ENCODE measurements around the gene FAXDC2. TPM values are rescaled to one million over a fixed set of nuclear protein-coding genes. Genes with fewer than 3 reads are reported as not detected.

Gene FAXDC2
- total and polyA plus RNA-seq, 2 of the 13 experiments (the other 11 are each of a cell fraction or from before 2014, with no cell fraction given): 4.7 to 58.8 TPM

- TF ChIP-seq ZNF350 (CRISPR knock-in tag; IDR thresholded peaks at IDR 0.05; ENCODE audit: borderline replicate concordance, low read depth) (peak; percentile 76), MXI1 (IDR thresholded peaks at IDR 0.05; ENCODE audit: borderline replicate concordance, low read depth, low read length) (peak; percentile 88; the same call in 1 of the 3 replicates), ZNF337 (CRISPR knock-in tag; IDR thresholded peaks at IDR 0.05; ENCODE audit: borderline replicate concordance, low read depth) (no peak), ZNF512B (CRISPR knock-in tag; IDR thresholded peaks at IDR 0.05; ENCODE audit: borderline replicate concordance) (no peak), GTF3A (CRISPR knock-in tag; conservative IDR thresholded peaks at IDR 0.05) (no peak), ZNF503 (CRISPR knock-in tag; IDR thresholded peaks at IDR 0.05) (no peak; the same call in 1 of the 2 replicates), TCF12 (IDR thresholded peaks at IDR 0.05) (no peak), TCF12 (CRISPR knock-in tag; IDR thresholded peaks at IDR 0.05) (no peak), CHD2 (IDR thresholded peaks at IDR 0.05; ENCODE audit: low read depth, low read length) (no peak), ZBTB33 (CRISPR knock-in tag; IDR thresholded peaks at IDR 0.05) (0 out of 2 replicates have a peak, but pooled peaks have one; percentile 15), HBP1 (CRISPR knock-in tag; IDR thresholded peaks at IDR 0.05; ENCODE audit: low read depth) (0 out of 2 replicates have a peak, but pooled peaks have one; percentile 28), SALL1 (CRISPR knock-in tag; IDR thresholded peaks at IDR 0.05) (peak; percentile 82), HNRNPK (IDR thresholded peaks at IDR 0.05; ENCODE audit: low read depth, low read length, poor library complexity, severe bottlenecking) (peak; percentile 83), USF2 (IDR thresholded peaks at IDR 0.05; ENCODE audit: low read depth, low read length) (no peak), USF2 (CRISPR knock-in tag; IDR thresholded peaks at IDR 0.05; ENCODE audit: borderline replicate concordance) (no peak), AKAP8 (CRISPR knock-in tag; IDR thresholded peaks at IDR 0.05) (0 out of 2 replicates have a peak, but pooled peaks have one; percentile 58), KLF11 (CRISPR knock-in tag; IDR thresholded peaks at IDR 0.05) (peak; percentile 55; the same call in 1 of the 2 replicates), XBP1 (CRISPR knock-in tag; IDR thresholded peaks at IDR 0.05) (no peak), ZNF143 (CRISPR knock-in tag; IDR thresholded peaks at IDR 0.05) (0 out of 2 replicates have a peak, but pooled peaks have one; percentile 22)
Measured at GRCh38 chr5:154858297-154858971, 8.0 kb upstream of the FAXDC2 start, which contains the start of gene CNOT8 (continued).

Measured in HepG2 (cell line).